ENCODE measurements around the gene C2CD3. TPM values are rescaled to one million over a fixed set of nuclear protein-coding genes. Genes with fewer than 3 reads are reported as not detected.
"Not testable (repeated sequence)": the region's sequence is repeated elsewhere in the genome, so short reads cannot be mapped to it uniquely, and the experiment has no call there.

Gene C2CD3
- total RNA-seq, 2 donors from 2014 or later = 31.1 to 35.2 TPM

DNA sequence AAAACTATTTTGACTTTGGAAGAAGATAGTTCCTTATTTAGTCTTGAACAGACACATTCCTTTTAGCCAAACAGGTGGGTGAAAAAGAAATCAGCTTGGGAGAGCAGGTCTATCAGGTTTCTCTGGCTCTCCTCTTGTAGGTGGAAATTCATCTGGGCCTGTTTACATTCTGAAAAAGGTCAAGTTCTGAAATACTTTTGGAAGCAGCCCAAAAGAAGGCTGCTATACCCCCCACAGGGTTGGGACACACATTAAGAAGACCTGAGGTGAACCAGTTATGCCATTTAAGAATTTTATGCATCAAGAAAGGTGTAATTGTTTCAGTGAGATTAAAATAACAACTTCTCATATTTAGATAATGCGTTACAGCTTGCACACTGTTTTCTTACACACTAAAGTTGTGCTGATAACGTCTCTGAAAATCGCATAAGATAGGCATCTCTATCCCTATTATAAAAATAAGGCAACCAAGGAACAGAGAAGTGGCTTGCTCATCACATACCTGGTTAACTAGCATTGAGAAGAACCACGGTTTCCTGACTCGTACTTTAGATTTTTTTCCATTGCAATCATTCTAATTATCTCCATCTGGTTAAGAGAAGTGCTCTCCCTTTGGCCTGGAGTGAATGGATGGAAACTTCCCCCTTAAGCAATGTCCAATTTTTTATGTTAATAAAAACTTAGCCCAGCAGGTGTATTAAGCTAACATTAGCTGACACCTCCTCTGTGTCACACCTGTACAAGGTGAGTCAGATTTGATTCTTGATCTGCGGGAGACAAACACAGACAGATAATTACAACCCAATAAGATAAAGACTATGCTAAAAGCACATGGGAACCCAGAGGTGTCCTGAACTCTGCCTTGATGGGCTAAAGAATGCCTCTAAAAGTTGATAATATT is 101.4 kb downstream of the C2CD3 start:
- no peaks in the 10 kb centered on the region for H3K9me3 Mint-ChIP-seq
- ATAC-seq (replicated peaks in 1 of 2) = no peak
- no peak overlapping the region for H3K4me3 Mint-ChIP-seq
- H3K4me1 Mint-ChIP-seq (ENCODE audit: low read depth) = no peaks in the 10 kb centered on the region
- peaks cover 7 to 19% of the 10 kb centered on the region in 2 donors for H3K36me3 Mint-ChIP-seq (ENCODE audit: insufficient read depth in 2 of 2)
- no peak for DNase-seq
- H3K27me3 Mint-ChIP-seq (ENCODE audit: low read depth) = no peaks in the 10 kb centered on the region
- no peak overlapping the region for H3K27ac Mint-ChIP-seq

DNA sequence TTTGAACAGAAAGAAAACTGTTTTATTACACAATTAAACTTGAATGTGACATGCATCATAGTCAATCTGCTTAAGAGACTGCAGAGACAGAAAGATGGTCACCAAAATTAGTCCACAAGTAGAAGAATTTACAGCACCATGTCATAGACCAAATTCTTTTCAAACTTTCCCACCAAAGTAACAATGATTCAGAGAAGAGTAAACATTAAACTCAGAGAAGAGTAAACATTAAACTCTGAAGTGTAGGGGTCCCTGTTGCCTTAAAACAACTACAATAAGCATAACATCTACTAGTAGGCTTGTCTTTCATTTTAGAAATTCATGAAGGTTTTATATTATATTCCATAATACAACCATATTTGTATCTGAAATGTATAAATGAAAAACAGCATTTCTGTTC is 104.1 kb downstream of the C2CD3 start:
- not testable (repeated sequence) for DNase-seq; H3K27me3 Mint-ChIP-seq (ENCODE audit: low read depth); H3K4me3 Mint-ChIP-seq; H3K4me1 Mint-ChIP-seq (ENCODE audit: low read depth); H3K9me3 Mint-ChIP-seq; ATAC-seq (replicated peaks in 1 of 2)
- peak overlapping the region; percentile 9 for H3K27ac Mint-ChIP-seq
- H3K36me3 Mint-ChIP-seq (ENCODE audit: insufficient read depth in 2 of 2) = peaks cover 4 to 13% of the 10 kb centered on the region in 2 donors

DNA sequence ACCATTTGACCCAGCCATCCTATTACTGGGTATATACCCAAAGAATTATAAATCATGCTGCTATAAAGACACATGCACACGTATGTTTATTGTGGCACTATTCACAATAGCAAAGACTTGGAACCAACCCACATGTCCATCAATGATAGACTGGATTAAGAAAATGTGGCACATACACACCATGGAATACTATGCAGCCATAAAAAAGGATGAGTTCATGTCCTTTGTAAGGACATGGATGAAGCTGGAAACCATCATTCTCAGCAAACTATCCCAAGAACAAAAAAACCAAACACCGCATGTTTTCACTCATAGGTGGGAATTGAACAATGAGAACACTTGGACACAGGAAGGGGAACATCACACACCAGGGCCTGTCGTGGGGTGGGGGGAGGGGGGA is 105.3 kb downstream of the C2CD3 start:
- not testable (repeated sequence) for ATAC-seq (replicated peaks in 1 of 2); H3K4me1 Mint-ChIP-seq (ENCODE audit: low read depth); H3K27ac Mint-ChIP-seq; H3K27me3 Mint-ChIP-seq (ENCODE audit: low read depth); H3K4me3 Mint-ChIP-seq; DNase-seq; H3K9me3 Mint-ChIP-seq
- peaks cover 6 to 23% of the 10 kb centered on the region in 2 donors for H3K36me3 Mint-ChIP-seq (ENCODE audit: insufficient read depth in 2 of 2)

DNA sequence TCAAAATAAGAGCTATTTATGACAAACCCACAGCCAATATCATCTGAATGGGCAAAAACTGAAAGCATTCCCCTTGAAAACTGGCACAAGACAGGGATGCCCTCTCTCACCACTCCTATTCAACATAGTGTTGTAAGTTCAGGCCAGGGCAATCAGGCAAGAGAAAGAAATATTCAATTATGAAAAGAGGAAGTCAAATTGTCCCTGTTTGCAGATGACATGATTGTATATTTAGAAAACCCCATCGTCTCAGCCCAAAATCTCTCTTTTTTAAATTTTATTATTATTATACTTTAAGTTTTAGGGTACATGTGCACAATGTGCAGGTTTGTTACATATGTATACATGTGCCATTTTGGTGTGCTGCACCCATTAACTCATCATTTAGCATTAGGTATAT is 107.2 kb downstream of the C2CD3 start:
- not testable (repeated sequence) for H3K27me3 Mint-ChIP-seq (ENCODE audit: low read depth); DNase-seq; H3K4me1 Mint-ChIP-seq (ENCODE audit: low read depth); H3K4me3 Mint-ChIP-seq; H3K9me3 Mint-ChIP-seq; ATAC-seq (replicated peaks in 1 of 2); H3K27ac Mint-ChIP-seq
- H3K36me3 Mint-ChIP-seq (ENCODE audit: insufficient read depth in 2 of 2) = peaks cover 7 to 27% of the 10 kb centered on the region in 2 donors

DNA sequence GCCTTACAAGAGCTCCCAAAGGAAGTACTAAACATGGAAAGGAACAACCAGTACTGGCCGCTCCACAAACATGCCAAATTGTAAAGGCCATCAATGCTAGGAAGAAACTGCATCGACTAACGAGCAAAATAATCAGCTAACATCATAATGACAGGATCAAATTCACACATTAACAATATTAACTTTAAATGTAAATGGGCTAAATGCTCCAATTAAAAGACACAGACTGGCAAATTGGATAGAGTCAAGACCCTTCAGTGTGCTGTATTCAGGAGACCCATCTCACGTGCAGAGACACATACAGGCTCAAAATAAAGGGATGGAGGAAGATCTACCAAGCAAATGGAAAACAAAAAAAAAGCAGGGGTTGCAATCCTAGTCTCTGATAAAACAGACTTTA is 109.2 kb downstream of the C2CD3 start:
- H3K9me3 Mint-ChIP-seq; H3K27me3 Mint-ChIP-seq (ENCODE audit: low read depth); H3K4me3 Mint-ChIP-seq; DNase-seq; H3K27ac Mint-ChIP-seq; ATAC-seq (replicated peaks in 1 of 2): not testable (repeated sequence)
- peaks cover 7 to 27% of the 10 kb centered on the region in 2 donors for H3K36me3 Mint-ChIP-seq (ENCODE audit: insufficient read depth in 2 of 2)
- peaks cover 15% of the 10 kb centered on the region for H3K4me1 Mint-ChIP-seq (ENCODE audit: low read depth)

DNA sequence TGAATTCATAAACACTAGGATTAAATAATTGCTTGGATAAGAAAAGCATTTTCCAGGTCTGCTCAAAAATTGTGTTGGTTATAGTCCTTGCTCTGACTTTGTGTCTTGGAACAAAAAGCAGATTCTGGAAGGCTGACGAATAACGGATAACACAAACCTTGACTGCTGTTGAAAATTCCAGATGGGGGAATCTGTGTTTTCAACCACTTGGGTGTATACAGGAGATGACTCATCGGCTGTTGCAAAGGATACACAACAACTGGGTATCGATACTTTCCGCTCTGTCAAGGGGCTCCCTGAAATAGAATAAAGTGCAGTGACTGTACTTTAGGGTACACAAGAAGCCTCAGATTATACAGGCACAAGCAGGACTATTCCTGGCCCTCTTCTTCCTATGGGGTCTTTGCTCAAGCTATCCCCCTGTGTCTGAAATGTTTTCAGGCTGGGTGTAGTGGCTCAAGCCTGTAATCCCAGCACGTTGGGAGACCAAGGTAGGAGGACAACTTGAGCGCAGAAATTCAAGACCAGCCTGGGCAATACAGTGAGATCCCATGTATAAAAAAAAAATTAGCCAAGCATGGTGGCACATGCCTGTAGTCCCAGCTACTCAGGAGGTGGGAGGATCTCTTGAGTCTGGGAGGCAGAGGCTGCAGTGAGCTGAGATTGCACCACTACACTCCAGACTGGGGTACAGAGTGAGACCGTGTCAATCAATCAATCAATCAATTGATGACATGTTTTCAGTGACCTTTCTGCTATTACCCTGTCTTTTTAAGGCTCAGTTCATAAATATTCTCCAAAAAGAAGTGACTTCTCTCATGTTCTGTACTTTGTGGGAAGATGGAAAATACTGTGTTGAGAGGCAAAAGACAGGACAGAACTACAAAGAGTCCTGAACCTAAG is 113.3 kb downstream of the C2CD3 start:
- no peak for ATAC-seq (replicated peaks in 1 of 2)
- DNase-seq = no peak
- Mint-ChIP-seq H3K36me3 (ENCODE audit: insufficient read depth in 2 of 2) (peaks cover 6 to 17% of the 10 kb centered on the region in 2 donors), H3K9me3 (peaks cover 0 to 4% of the 10 kb centered on the region in 2 donors), H3K4me1 (ENCODE audit: low read depth) (peaks cover 20% of the 10 kb centered on the region), H3K4me3 (no peak overlapping the region), H3K27ac (no peak overlapping the region), H3K27me3 (ENCODE audit: low read depth) (no peaks in the 10 kb centered on the region)

DNA sequence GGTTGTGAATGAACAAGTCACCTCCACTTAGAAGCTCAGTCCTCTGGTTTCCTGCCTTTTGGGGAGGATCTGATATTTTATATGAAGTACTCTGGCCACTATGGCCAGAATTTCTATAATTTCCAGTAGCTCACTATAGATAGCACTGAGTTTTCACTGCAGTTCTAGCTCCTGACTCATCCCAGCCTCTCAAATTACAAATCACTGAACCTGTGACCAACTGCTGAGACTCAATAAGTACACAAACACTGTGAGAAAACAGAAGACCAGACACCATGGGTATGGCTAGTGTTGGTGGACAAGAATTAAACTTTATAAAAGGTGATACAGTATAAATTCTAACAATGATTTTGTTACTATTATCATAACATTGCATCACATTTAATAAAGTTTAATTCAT is 114.9 kb downstream of the C2CD3 start:
- Mint-ChIP-seq H3K36me3 (ENCODE audit: insufficient read depth in 2 of 2) (peaks cover 3 to 10% of the 10 kb centered on the region in 2 donors), H3K27me3 (ENCODE audit: low read depth) (no peaks in the 10 kb centered on the region), H3K4me1 (ENCODE audit: low read depth) (peaks cover 19% of the 10 kb centered on the region), H3K9me3 (peaks cover 0 to 3% of the 10 kb centered on the region in 2 donors), H3K27ac (peak overlapping the region; percentile 54), H3K4me3 (no peak overlapping the region)
- ATAC-seq (replicated peaks in 1 of 2) (no peak), DNase-seq (no peak)

DNA sequence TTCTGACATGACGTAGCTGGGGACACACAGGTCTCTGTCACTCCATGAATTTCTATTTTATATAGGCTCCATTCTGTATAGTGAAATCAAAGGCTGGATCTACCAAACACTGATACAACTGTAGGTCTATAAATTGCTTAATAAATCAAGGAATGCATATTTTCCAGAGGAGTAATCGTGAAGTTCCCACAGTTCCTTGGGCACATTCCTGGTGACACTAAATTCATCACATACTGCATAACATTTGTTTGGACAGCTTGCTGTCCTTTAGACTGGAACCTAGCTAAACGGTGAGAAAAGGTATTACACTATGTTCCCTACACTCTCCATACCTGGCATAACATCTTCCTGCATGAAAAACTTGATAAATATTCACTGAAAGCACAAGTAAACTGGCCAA is 120.3 kb downstream of the C2CD3 start:
- ATAC-seq (replicated peaks in 1 of 2) = no peak
- H3K4me3 Mint-ChIP-seq = no peak overlapping the region
- peaks cover 0 to 7% of the 10 kb centered on the region in 2 donors for H3K36me3 Mint-ChIP-seq (ENCODE audit: insufficient read depth in 2 of 2)
- H3K4me1 Mint-ChIP-seq (ENCODE audit: low read depth) = peaks cover under 1% of the 10 kb centered on the region
- H3K27ac Mint-ChIP-seq = no peak overlapping the region
- no peak for DNase-seq
- H3K27me3 Mint-ChIP-seq (ENCODE audit: low read depth) = no peaks in the 10 kb centered on the region
- H3K9me3 Mint-ChIP-seq = no peaks in the 10 kb centered on the region

DNA sequence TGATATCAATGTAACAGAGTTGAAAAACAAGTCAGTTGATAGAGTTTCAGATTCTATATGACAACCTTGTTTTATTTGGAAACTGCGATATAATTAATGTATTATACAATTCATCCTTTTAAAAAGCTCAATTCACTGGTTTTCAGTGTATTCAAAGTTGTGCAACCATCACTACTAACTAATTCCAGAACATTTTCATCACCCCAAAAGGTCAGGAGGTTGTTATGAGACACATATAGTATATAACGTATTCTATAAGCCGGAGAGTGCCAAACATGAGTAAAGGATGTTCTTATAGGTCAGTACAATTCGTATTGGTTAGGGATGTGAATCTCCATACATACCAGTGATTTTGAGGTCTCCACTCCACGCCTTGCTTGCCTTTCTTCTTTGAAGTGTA is 121.8 kb downstream of the C2CD3 start:
- H3K4me1 Mint-ChIP-seq (ENCODE audit: low read depth) = no peaks in the 10 kb centered on the region
- ATAC-seq (replicated peaks in 1 of 2) = no peak

DNA sequence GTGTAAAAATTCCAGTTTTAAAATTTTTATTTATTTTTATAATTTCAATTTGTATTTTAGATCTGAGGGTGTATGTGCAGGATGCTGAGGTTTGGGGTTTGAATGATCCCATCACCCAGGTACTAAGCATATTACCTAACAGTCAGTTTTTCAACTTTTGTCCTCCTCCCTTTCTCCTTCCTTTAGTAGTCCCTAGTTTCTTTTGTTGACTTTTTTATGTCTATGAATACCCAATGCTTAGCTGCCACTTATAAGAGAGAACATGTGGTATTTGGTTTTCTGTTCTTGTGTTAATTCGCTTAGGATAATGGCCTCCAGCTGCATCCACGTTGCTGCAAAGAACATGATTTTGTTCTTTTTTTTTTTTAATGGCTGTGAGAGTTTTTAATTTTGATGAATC is 126.3 kb downstream of the C2CD3 start:
- H3K9me3 Mint-ChIP-seq = no peaks in the 10 kb centered on the region
- H3K27ac Mint-ChIP-seq = peak overlapping the region; percentile 47
- no peaks in the 10 kb centered on the region for H3K27me3 Mint-ChIP-seq (ENCODE audit: low read depth)
- ATAC-seq (replicated peaks in 1 of 2) (no peak), DNase-seq (no peak)
- H3K36me3 Mint-ChIP-seq (ENCODE audit: insufficient read depth in 2 of 2) = peaks cover 8 to 9% of the 10 kb centered on the region in 2 donors
- no peak overlapping the region for H3K4me3 Mint-ChIP-seq
- no peaks in the 10 kb centered on the region for H3K4me1 Mint-ChIP-seq (ENCODE audit: low read depth)

More for the DNA sequence above, 121.8 kb downstream of the C2CD3 start:
- no peak overlapping the region for H3K27ac Mint-ChIP-seq
- H3K27me3 Mint-ChIP-seq (ENCODE audit: low read depth) = no peaks in the 10 kb centered on the region
- H3K9me3 Mint-ChIP-seq = no peaks in the 10 kb centered on the region
- peaks cover 0 to 8% of the 10 kb centered on the region in 2 donors for H3K36me3 Mint-ChIP-seq (ENCODE audit: insufficient read depth in 2 of 2)
- H3K4me3 Mint-ChIP-seq = no peak overlapping the region
- no peak for DNase-seq

DNA sequence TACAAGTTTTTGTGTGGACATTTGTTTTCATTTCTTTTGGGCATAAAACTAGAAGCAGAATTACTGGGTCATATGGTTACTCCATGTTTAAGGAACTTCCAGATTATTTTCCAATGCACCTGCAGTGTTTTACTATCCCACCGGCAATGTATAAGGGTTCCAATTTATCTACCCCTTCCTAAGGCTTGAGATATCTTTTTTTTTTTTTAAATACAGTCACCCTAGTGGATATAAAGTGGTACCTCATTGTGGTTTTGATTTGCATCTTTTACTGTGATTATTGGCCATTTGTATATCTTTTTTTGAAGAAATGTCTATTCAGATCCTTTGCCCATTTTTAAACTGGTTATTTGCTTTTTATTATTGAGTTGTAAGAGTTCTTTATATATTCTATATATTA is 127.4 kb downstream of the C2CD3 start:
- H3K36me3 Mint-ChIP-seq (ENCODE audit: insufficient read depth in 2 of 2) = peaks cover 6 to 10% of the 10 kb centered on the region in 2 donors
- ATAC-seq (replicated peaks in 1 of 2) (no peak), DNase-seq (no peak)
- H3K4me3 Mint-ChIP-seq = no peak overlapping the region
- H3K27me3 Mint-ChIP-seq (ENCODE audit: low read depth) = no peaks in the 10 kb centered on the region
- no peaks in the 10 kb centered on the region for H3K9me3 Mint-ChIP-seq
- no peaks in the 10 kb centered on the region for H3K4me1 Mint-ChIP-seq (ENCODE audit: low read depth)
- H3K27ac Mint-ChIP-seq = no peak overlapping the region

DNA sequence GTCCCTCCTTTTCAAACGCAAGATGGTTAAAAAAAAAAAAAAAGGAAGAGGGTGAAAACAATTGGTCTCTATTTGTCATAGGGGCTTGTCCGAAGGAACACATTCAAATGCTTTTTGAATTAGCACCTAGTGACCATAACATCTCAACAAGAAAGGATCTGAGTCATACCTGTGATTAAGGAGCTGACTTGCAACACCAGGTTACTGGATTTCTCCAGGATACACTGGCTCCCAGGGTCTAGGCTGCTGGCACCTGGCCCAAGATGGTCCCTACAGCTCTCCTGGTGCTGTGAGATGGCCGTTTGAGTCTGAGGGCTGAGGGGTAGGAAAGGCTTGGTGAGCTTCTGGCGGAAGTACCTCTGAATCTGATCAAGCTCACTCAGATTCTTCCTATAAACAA is 133.5 kb downstream of the C2CD3 start:
- peaks cover 2 to 11% of the 10 kb centered on the region in 2 donors for H3K36me3 Mint-ChIP-seq (ENCODE audit: insufficient read depth in 2 of 2)
- no peak for ATAC-seq (replicated peaks in 1 of 2)
- no peaks in the 10 kb centered on the region for H3K9me3 Mint-ChIP-seq

DNA sequence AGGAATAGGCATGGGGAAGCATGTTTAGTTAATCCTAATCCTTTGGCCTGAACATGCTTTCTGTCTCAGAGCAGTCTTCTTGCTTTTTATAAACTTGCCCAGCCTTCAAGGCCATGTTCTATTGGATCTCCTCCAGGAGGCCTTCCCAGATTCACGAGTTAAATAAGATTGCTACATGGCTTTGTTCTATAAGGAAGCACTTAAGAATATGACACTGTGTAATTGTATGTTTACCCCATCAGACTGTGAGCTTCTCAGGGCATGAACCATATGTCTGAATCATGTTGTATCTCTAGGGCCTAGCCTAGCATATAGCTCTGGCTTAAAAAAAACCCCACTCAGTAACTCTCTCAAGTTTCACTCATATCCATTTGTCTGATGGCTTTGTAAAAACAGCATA is 135.5 kb downstream of the C2CD3 start:
- no peak overlapping the region for H3K27ac Mint-ChIP-seq
- peaks cover 5 to 8% of the 10 kb centered on the region in 2 donors for H3K36me3 Mint-ChIP-seq (ENCODE audit: insufficient read depth in 2 of 2)

More for the DNA sequence above, 133.5 kb downstream of the C2CD3 start:
- Mint-ChIP-seq H3K4me1 (ENCODE audit: low read depth) (no peaks in the 10 kb centered on the region), H3K27ac (no peak overlapping the region), H3K27me3 (ENCODE audit: low read depth) (no peaks in the 10 kb centered on the region), H3K4me3 (no peak overlapping the region)
- DNase-seq = no peak

More for the DNA sequence above, 135.5 kb downstream of the C2CD3 start:
- ATAC-seq (replicated peaks in 1 of 2) = no peak
- Mint-ChIP-seq H3K4me3 (no peak overlapping the region), H3K9me3 (no peaks in the 10 kb centered on the region), H3K4me1 (ENCODE audit: low read depth) (peaks cover 18% of the 10 kb centered on the region), H3K27me3 (ENCODE audit: low read depth) (no peaks in the 10 kb centered on the region)
- DNase-seq = no peak

Data from activated T-cell treated with anti-CD3 and anti-CD28 coated beads, Interleukin-2, amount 50 U/mL, for 72 hours (primary cell).